Mesodermal cell (in vitro differentiated cells): Measurements from ENCODE around the gene PLD6.

Source experiments
- H3K27ac ChIP-seq: 2 replicates; pipeline ENCODE4 v1.7.0; 2013; ENCODE audit warnings: mild to moderate bottlenecking, low read depth, low read length, moderate library complexity; ENCODE audit not compliant: severe bottlenecking
- H3K36me3 ChIP-seq: 2 replicates; pipeline ENCODE4 v1.7.1; 2013; ENCODE audit warnings: mild to moderate bottlenecking, low read length, moderate library complexity; ENCODE audit not compliant: control insufficient read depth, insufficient read depth
- H3K4me1 ChIP-seq: one replicate; pipeline ENCODE4 v1.7.1; 2013; ENCODE audit warnings: mild to moderate bottlenecking, low read length; ENCODE audit not compliant: insufficient read depth, control insufficient read depth, poor library complexity, severe bottlenecking
- H3K4me3 ChIP-seq: 2 replicates; pipeline ENCODE4 v1.7.0; 2013; ENCODE audit warnings: low read length, control low read depth, mild to moderate bottlenecking; ENCODE audit not compliant: insufficient read depth, poor library complexity, severe bottlenecking; ENCODE audit errors: extremely low read depth
- H3K9me3 ChIP-seq: 2 replicates; pipeline ENCODE4 v1.7.1; 2013; ENCODE audit warnings: mild to moderate bottlenecking, low read length, moderate library complexity; ENCODE audit not compliant: control insufficient read depth
- WGBS, 2 experiments: methylation state at CpG; one replicate each; pipeline ENCODE4 v1.1.5; 2013; ENCODE audit warnings: missing lambda C conversion rate in 2 of 2; ENCODE audit not compliant: insufficient coverage in 2 of 2; 5-methylcytosine and 5-hydroxymethylcytosine counted together

The PLD6 gene

DNA sequence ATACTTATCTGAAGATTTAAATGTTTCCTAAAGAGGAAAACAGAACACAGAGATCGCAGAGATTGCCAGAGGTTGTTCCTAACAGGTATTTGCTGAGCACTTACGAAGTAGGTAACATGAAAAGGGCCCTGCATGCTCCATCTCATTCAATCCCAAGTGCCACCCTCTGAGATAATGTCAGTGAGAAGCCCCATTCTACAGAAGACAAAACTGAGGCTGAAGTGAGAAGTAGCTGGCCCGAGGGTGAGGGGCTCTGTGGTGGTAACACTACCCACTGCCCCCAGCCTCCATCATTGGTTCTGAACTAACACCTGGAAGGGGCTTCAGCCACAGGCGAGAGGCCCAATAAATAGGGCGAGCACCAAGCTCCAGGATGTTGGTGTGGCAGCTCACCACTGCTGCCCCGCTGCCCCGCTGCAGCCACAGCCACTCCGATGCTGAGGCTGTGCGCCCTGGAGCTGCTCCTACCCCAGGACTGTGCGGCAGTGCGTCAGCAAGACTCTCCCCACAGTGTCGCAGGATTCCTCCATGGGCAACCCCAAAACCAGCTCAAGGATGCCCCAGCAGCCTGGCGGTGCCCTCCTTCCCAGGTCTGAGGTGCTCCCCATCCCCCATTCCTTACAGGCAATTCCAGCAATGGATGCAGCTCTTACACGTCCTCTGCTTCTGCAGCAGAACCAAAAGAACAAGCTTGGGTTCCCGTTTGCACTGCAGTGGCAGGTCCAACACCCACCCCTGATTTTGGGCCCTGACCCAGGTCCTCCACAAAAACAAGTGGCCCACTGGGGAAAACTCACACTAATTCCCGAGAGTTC lies 20.5 kb upstream of the PLD6 start:
- H3K4me1 ChIP-seq: no peaks in the 10 kb centered on the region

DNA sequence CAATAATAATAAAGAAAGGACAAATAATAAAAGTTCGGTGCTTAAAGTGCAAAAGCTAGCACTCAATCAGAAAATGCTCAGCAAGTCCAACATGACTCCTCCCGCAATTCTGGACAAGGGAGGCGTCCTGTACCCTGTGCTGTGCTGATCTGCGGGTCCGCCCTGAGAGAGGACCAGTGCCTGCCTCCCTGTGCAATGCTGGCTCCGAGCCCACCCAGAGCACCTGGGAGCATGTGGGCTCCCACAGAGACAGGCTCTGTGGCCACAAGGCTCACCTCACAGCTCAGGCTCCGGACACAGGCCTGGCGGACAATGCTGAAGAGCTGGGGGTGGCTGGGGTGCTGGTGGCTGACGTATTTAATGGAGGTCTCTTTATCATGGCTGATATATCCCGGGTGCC lies 19.8 kb upstream of the PLD6 start:
- H3K36me3 ChIP-seq: peaks cover 95% of the 10 kb centered on the region
- WGBS, 2 experiments: 95% methylated on average over 9 of the region's 10 CpGs

More for the DNA sequence above, 20.5 kb upstream of the PLD6 start:
- Histone ChIP-seq H3K4me3 (no peak overlapping the region), H3K9me3 (no peaks in the 10 kb centered on the region), H3K36me3 (peaks cover 95% of the 10 kb centered on the region), H3K27ac (no peak overlapping the region)
- WGBS, 2 experiments: 97% methylated on average over 14 to 16 of the region's 16 CpGs

DNA sequence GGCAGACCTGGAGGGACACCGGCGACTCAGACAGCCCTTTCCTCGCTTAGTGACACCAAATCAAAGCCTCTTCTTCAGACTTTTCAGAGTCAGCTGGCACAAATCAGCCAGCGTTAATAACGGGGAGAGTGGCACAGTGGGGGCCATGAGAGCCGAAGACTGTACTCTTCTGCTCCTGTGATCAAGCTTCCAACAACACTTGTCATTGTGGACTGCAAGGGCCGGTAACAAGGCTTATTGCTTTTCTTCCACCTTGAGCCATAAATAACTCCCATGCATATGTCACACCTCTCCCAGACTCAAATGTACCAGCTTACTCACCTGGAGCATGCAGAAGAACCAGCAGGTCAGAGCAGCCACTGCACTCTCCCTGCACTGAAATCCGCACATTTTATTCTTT lies 18.0 kb upstream of the PLD6 start:
- 93 to 96% methylated on average over 8 of the region's 8 CpGs for WGBS, 2 experiments
- H3K4me3 ChIP-seq: no peak overlapping the region
- no peaks in the 10 kb centered on the region for H3K9me3 ChIP-seq
- no peaks in the 10 kb centered on the region for H3K4me1 ChIP-seq
- no peak overlapping the region for H3K27ac ChIP-seq
- H3K36me3 ChIP-seq: peaks cover 91% of the 10 kb centered on the region

More for the DNA sequence above, 19.8 kb upstream of the PLD6 start:
- no peaks in the 10 kb centered on the region for H3K9me3 ChIP-seq
- no peaks in the 10 kb centered on the region for H3K4me1 ChIP-seq
- no peak overlapping the region for H3K27ac ChIP-seq
- H3K4me3 ChIP-seq: no peak overlapping the region

DNA sequence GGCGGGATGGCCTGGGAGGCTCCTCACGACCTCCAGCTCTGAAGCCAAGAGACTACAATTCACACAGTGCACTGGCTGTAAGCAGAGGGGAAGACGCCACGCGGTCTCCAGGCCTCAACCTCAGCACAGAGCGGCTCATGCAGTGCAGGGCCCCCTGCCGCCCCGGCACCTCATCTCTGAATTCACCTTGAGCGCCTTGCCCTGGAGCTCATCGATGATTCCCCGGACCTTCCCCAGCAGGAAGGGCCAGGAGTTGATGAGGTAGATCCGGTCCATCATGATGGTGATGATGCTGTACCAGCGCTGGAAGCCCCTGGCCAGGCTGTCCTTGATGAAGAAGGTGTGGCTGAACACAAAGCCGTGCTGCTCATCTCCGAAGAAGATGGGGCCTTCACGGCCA lies 17.6 kb upstream of the PLD6 start:
- WGBS, 2 experiments: 96 to 97% methylated on average over 14 to 16 of the region's 16 CpGs
- H3K27ac ChIP-seq: no peak overlapping the region
- H3K36me3 ChIP-seq: peaks cover 91% of the 10 kb centered on the region
- no peaks in the 10 kb centered on the region for H3K9me3 ChIP-seq
- no peak overlapping the region for H3K4me3 ChIP-seq
- H3K4me1 ChIP-seq: no peaks in the 10 kb centered on the region

DNA sequence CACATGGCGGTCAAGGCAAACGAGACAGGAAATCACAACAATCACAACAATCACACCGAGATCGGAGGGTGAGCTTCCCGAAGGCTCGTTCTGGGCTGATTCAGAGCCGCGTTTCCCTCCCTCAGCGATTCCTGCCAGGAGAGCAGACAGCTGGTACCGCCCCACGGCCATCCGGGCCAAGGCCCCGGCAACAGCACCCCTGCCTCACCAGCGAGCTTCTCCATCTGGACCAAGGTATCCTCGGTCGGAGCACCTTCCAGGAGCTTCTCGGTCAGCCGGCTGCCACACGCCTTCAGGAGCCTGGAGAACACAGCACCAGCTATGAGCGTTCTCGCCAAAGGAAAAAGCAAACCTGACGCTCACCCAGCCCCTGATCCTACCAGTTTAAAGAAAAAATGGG lies 15.2 kb upstream of the PLD6 start:
- WGBS, 2 experiments: 95 to 96% methylated on average over 20 to 21 of the region's 22 CpGs
- H3K4me1 ChIP-seq: no peaks in the 10 kb centered on the region
- H3K4me3 ChIP-seq: no peak overlapping the region
- no peaks in the 10 kb centered on the region for H3K9me3 ChIP-seq
- H3K27ac ChIP-seq: no peak overlapping the region
- peaks cover 90% of the 10 kb centered on the region for H3K36me3 ChIP-seq

DNA sequence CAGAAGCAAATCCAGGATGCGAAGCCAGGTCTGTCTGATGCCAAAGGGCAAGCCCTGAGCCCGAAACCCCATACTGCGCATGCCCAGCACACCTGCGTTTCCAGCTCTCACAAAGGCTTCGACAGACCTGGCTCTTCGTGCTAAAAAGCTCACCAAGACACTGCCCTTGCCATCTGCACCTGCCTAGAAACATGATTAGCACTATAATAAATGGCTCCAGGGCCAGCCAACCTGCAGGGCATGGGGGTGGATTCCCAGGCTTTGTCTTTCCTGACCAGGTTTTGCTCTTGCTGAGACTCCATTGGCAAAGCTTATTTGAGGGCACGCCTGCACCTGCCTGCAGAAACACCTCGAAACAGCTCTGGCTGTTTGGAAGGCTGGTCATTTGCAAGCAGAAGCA lies 14.4 kb upstream of the PLD6 start:
- Histone ChIP-seq H3K36me3 (peaks cover 90% of the 10 kb centered on the region), H3K9me3 (no peaks in the 10 kb centered on the region), H3K4me1 (no peaks in the 10 kb centered on the region), H3K4me3 (no peak overlapping the region), H3K27ac (no peak overlapping the region)
- 95 to 100% methylated on average over 8 of the region's 8 CpGs for WGBS, 2 experiments

DNA sequence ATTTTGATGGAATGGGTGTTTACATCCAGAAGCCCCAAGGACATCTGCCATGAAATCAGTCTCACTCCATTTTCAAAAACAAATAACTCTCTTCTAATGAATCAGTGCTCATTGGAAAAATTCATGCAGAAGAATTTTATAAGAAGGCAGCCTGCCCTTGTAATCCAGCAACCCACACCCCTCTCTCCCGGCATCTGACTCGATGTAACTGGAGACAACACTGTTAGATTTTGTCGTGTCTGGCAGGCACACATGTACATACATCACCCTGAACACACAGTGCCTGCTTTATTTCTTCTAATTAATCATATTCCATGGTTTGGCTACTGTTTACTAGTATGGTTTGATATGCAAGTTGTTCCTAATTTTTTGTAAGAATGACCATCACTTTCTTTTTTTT lies 11.9 kb upstream of the PLD6 start:
- peaks cover 87% of the 10 kb centered on the region for H3K36me3 ChIP-seq
- H3K4me3 ChIP-seq: no peak overlapping the region
- no peak overlapping the region for H3K27ac ChIP-seq
- H3K9me3 ChIP-seq: no peaks in the 10 kb centered on the region
- H3K4me1 ChIP-seq: no peaks in the 10 kb centered on the region
- 90% methylated on average over 2 of the region's 3 CpGs; no CpG with 5 or more reads in 1 of the 2 experiments for WGBS, 2 experiments

DNA sequence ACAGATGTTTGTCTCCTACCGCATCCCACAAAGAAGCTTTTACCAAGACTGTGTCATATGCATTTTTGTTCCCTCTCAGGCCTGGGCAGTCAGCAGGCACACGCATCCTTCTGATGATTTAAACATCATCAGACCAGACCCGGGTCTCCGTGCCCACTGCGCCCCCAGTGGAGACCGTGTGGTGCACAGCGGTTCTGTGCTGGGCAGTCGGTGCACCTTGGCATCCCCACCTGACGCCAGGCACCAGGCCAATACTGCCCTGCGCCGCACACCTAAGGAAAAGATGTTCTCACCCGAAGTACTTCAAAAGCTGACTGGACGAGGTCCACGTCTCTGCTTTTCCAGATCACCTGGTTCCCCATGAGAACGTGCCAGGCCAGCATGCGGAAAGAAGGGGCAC lies 10.6 kb upstream of the PLD6 start:
- Histone ChIP-seq H3K36me3 (peaks cover 83% of the 10 kb centered on the region), H3K27ac (no peak overlapping the region), H3K9me3 (no peaks in the 10 kb centered on the region), H3K4me3 (no peak overlapping the region), H3K4me1 (no peaks in the 10 kb centered on the region)
- WGBS, 2 experiments: 96 to 97% methylated on average over 16 of the region's 16 CpGs

DNA sequence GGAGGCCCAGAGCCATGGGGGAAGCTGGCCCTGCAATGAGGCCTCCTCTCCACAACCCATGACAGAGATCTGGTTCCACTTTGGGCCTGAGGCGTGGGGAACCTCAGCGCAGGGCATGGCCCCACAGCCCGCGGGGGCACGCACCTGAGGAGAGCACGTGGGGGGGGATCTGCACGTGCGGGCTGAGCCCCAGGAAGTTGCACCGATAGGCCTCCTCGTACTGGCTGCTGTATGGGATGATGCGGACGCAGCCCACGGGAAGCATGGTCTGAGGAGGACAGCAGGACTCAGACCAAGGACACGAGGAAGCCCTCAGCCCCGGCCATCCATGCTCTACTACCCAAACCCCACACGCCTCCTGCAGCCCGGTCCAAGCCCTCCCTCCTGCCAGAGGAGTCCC lies 10.1 kb upstream of the PLD6 start:
- peaks cover 81% of the 10 kb centered on the region for H3K36me3 ChIP-seq

DNA sequence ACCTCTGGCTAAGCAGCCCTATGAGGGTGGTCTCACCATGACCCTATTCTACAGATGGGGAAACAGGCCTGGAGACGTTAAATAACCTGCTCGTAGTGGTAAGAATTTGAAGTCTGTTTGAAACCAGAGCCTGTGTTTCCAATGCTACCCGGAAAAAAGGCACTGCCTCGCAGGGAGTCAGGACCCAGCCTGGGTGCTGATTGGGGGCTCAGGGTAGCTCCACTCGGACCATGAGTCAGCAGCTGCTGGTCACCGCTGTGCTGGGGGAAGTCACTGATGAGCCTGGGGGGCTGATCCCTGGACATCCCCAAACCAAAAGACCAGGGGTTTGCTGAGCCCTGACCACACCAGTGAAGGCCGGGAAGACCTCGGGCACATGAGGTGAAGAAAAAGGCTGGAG lies 9.4 kb upstream of the PLD6 start:
- no peaks in the 10 kb centered on the region for H3K9me3 ChIP-seq
- H3K4me1 ChIP-seq: no peaks in the 10 kb centered on the region
- H3K4me3 ChIP-seq: no peak overlapping the region
- no peak overlapping the region for H3K27ac ChIP-seq
- H3K36me3 ChIP-seq: peaks cover 77% of the 10 kb centered on the region
- 95 to 100% methylated on average over 4 to 6 of the region's 8 CpGs for WGBS, 2 experiments

More for the DNA sequence above, 10.1 kb upstream of the PLD6 start:
- Histone ChIP-seq H3K9me3 (no peaks in the 10 kb centered on the region), H3K27ac (no peak overlapping the region), H3K4me1 (no peaks in the 10 kb centered on the region), H3K4me3 (no peak overlapping the region)
- whole genome bisulfite sequencing, 2 experiments: 97 to 100% methylated on average over 13 of the region's 17 CpGs

DNA sequence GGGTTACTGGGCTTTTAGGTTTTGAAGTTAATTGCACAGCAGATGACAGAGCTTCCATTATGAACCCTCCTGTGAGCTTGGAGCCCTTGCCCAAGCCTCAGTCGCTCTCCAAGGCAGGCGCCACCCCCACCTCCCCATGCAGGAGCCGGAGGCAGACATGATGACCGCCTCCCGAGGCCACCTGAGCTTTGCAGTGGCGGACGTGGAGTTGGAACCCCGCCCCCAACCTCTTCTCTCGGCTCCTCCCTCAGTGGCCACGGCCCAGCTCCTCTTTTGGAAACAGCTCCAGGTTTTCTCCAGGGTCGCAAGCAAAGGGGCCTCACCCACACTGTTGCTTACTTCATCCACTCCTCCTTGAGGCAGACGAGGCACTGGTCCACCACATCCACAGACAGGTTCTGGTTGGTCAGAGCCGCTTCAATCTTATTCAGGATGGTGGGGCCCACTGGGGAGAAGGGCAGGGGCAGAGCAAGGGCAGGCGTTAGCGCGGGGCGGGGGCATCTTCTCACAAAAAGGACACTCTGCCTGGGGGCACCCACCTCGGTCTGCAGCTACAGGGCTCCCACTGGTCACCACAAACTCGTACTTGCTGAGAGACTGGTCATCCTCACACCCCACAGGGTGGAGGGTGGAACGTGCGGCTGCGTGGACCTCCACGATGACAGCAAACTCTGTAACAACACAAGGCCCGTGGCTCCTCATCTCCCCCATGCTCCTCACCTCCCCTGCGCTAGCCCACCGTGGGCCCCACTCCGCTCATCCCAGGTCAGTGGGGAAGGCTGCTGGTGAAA lies 8.7 kb upstream of the PLD6 start:
- peaks cover 71% of the 10 kb centered on the region for H3K36me3 ChIP-seq
- H3K4me1 ChIP-seq: no peaks in the 10 kb centered on the region
- no peak overlapping the region for H3K27ac ChIP-seq
- no peaks in the 10 kb centered on the region for H3K9me3 ChIP-seq
- no peak overlapping the region for H3K4me3 ChIP-seq
- WGBS, 2 experiments: 92 to 97% methylated on average over 17 to 21 of the region's 27 CpGs
